CD4-positive, alpha-beta T cell treated with Interleukin-15 for 4 hours (primary cell): ENCODE results near the gene CEACAM6.
"Not testable (repeated sequence)": the region's sequence is repeated elsewhere in the genome, so short reads cannot be mapped to it uniquely, and the experiment has no call there.

ENCODE experiments used
- DNase-seq: peaks from one replicate; pipeline ENCODE4 v3.0.0-alpha.2; 2020; ENCODE audit warnings: low spot score

Gene CEACAM6

DNA sequence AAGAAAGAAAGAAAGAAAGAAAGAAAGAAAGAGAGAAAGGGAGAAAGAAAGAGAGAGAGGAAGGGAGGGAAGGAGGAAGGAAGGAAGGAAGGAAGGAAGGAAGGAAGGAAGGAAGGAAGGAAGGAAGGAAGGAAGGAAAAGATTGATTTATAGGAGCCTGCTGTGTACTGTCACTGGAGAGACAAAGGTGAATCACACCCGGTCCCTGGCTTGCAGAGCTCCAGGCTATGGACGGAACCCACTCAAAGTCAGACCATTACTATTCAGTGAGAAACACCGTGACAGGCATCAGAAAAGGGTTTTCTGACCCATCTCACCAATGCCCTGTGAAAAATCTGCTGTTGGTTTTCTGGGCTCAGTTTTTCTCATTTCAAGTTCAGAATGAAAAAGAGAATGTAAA is 7.3 kb upstream of the CEACAM6 start:
- no peak for DNase-seq

GRCh38 chr19:41750248-41751134 is 4.8 kb upstream of the CEACAM6 start:
- DNase-seq = not testable (repeated sequence)

DNA sequence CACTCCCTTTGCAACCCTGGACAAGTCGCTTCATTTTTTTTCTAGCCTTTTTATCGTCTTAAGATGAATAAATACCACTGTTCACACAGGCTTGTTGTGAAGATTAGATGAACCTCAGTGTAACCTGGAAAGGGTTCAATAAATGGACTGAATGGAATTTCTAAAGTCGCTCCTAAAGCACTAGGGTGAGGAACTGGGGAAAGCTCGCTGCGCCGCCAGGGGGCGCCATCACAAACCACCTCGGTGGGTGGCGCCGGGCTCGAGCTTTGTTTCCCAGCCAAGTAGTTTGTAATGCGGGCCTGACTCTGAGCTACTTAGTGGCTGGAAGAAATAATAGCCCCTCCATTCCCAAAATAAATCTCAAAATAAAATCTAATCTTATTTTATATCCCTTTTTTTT is 2.2 kb upstream of the CEACAM6 start:
- peak; percentile 68 for DNase-seq

GRCh38 chr19:41753936-41754529 is 1.3 kb upstream of the CEACAM6 start:
- peak; percentile 74 for DNase-seq

DNA sequence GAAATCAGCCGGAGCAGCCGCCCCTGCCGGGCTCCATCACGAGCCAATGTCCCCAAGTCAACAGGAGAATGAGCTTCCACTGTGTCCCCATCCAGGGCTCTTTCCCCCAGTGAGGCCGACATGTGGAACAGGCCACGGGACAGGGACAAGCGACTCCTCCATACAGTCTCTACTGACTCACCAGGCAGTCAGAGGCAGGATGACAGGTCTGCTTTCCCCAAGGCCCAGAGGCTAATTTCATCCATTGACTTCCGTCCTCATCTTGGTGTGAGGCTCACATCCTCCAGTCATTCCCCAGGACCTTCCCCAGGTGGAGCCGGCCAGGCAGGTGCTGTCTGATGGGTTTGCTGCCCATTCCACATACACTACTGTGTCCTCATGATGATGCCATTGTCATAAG is 3.5 kb downstream of the CEACAM6 start:
- no peak for DNase-seq

DNA sequence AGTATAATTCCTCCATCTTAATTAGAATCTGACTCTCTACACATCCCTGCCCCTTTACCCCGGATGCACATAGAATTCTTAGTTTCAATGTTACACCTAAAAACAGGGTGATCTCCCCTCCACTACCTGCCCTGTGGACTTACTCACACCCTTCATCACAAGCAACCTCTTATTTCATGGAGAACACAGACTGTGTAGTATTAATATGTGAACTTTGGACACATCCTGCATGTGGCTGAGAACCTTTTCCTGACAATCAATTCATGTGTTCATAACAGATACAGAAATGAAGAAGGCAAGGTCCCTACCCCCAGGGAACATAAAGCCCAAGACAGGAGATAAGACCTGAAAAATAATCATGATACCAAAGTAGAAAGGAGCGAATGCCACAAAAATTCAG is 11.8 kb downstream of the CEACAM6 start:
- DNase-seq = no peak

DNA sequence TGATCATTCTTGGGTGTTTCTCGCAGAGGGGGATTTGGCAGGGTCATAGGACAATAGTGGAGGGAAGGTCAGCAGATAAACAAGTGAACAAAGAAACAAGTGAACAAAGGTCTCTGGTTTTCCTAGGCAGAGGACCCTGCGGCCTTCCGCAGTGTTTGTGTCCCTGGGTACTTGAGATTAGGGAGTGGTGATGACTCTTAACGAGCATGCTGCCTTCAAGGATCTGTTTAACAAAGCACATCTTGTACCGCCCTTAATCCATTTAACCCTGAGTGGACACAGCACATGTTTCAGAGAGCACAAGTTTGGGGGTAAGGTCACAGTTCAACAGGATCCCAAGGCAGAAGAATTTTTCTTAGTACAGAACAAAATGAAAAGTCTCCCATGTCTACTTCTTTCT is 12.8 kb downstream of the CEACAM6 start:
- DNase-seq = not testable (repeated sequence)

- no peak for DNase-seq
These were observed 14.3 kb downstream of the CEACAM6 start for GRCh38 chr19:41769608-41770007.

GRCh38 chr19:41771410-41771809 is 16.1 kb downstream of the CEACAM6 start:
- DNase-seq = no peak

GRCh38 chr19:41774515-41774980 is 19.2 kb downstream of the CEACAM6 start:
- DNase-seq = peak; percentile 67

DNA sequence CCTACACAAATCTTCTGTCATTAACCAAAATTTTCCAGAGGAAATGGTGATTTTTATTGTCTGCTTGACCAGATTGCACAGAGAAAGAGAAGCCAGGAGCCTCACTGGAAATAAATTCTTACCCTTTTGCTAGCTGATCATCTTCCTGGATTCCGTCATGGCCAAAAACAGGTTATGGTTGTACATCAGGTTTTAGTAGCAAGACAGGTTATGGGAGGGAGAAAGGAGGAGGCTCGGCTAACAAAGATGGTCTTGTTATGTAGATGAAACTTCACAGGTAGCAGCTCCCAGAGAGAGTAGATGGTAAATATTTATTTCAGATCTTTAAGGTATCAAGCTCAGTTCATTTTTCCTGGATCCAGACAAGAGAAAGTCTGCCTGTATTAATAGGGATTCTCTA is 21.4 kb downstream of the CEACAM6 start:
- no peak for DNase-seq

GRCh38 chr19:41783612-41784011 is 28.3 kb downstream of the CEACAM6 start:
- DNase-seq = no peak

- DNase-seq = no peak
These were observed 29.0 kb downstream of the CEACAM6 start for GRCh38 chr19:41784312-41784711.

- no peak for DNase-seq
These were observed 29.4 kb downstream of the CEACAM6 start for GRCh38 chr19:41784743-41785142.

GRCh38 chr19:41785653-41786052 is 30.3 kb downstream of the CEACAM6 start:
- DNase-seq = peak; percentile 74

GRCh38 chr19:41787055-41787454 is 31.7 kb downstream of the CEACAM6 start:
- DNase-seq = no peak

DNA sequence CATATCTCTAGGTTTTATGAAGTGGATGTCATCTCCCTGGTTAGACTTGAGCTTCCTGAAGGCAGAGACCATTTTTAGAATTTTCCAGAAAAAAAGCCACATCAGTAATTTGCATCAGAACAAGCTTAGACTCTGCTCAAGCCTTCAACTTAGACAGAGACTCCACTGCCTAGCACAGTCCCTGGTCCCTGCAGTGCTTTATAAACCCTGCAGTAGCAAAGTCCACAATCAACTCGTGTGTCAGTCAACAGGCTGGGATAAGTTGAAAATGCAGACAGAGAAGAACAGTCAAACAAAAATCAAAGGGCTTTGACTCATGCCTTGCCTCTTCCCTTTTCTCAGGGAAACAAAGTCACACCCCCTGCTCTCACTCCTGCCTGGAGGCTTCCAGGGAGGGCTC is 33.2 kb downstream of the CEACAM6 start:
- not testable (repeated sequence) for DNase-seq

GRCh38 chr19:41789053-41789452 is 33.7 kb downstream of the CEACAM6 start:
- DNase-seq = not testable (repeated sequence)

DNA sequence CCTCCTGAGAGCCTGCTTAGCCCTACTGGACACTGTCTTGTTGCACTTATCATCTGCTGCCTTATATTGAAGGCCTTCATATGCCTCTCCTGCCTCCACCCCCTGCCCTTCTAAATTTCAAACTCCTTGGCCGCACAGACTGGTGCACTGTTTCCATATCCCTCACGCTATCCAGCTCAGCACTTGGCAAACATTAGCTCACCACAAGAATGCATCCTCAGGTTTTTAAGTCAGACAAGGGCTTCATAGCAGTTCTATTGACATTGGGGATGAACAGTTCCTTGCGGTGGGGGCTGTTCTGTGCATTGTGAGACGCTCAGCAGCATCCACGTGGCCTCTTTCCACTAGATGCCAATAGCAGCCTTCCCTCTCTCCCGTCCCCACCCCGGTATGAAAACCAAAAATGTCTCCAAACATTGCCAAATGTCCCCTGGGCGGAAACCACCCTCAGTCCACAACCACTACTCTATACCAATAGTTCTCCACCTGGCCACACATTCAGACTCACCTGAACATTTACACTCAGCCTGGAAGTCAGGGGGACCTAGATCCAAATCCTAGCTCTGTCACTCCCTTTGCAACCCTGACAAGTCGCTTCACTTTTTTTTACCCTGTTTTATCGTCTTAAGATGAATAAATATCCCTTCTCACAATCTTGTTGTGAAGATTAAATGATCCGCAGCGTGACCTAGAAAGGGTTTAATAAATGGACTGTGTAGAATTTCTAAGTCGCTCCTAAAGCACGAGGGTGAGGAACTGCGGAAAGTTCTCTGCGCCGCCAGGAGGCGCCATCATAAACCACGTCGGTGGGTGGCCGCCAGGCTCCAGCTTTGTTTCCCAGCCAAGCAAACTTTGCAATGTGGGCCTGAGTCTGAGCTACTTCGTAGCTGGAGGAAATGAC is 37.4 kb downstream of the CEACAM6 start:
- peak; percentile 31 for DNase-seq

GRCh38 chr19:41793414-41793727 is 38.0 kb downstream of the CEACAM6 start:
- no peak for DNase-seq

DNA sequence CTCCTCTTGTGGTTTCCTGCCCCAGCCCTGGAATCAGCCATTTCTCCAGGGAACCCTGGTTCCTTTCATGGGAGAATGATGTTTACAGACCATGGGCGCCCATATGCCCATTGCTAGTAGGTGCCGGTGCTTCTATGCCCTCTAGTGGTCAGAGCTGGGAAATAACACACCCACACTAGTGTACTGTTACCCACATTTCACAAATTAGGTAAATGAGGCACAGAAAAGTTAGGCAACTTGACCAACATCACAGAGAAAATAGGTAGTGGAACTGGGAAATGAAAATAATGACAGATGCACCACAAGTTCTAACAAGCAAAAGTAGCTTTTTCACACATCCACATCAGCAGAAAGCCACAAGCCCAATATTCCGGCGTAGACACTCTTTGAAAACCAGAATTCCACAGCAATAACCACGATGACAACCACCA is 39.7 kb downstream of the CEACAM6 start:
- DNase-seq = peak; percentile 72

DNA sequence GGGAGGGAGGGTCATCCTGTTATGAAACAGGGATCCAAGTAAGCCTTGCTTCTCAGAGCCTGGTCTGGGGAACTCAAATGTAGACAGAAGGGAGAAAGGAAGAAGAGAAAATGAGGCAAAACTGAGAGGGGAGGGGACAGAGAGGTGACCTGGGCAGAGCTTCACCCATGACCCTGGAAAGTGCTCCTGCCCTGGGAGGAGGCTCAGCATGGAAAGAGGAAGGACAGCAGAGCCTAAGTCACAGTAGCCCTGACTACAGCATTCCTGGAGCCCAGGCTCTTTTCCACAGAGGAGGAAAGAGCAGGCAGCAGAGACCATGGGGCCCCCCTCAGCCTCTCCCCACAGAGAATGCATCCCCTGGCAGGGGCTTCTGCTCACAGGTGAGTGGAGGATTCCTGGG is 41.0 kb downstream of the CEACAM6 start, which contains the start of gene CEACAM3:
Gene CEACAM3 (plus strand): TSS at position 226 of the 400 bp plus-strand sequence. CDS start 91 bp downstream, at position 317.
- no peak for DNase-seq
